ENCODE data around the gene ZNF366. TPM values are rescaled to one million over a fixed set of nuclear protein-coding genes. Genes with fewer than 3 reads are reported as not detected.

Gene ZNF366
- total RNA-seq, 1 experiment from 2014 or later: not detected

DNA sequence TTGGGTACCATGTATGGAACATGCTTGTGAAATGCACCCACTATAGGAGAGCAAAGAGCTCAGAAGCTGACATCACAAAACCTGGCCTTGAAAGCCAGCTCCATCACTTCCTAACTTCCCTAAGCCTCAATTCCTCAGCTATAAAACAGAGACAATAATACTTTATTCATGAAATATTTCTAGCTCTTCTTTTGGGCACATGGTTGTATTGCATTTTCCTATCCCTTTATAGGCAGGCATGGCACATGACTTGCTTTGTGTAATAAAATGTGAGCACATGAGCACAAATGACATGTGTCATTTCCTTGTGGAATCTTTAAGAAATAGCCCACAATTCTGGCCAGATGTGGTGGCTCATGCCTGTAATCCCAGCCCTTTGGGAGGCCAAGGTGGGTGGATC, 18.5 kb downstream of the ZNF366 start (continued):
- TF ChIP-seq YY1 (IDR thresholded peaks at IDR 0.05; ENCODE audit: extremely low read depth, insufficient replicate concordance, low read depth, low read length): no peak
- TF ChIP-seq, protein P1, sequence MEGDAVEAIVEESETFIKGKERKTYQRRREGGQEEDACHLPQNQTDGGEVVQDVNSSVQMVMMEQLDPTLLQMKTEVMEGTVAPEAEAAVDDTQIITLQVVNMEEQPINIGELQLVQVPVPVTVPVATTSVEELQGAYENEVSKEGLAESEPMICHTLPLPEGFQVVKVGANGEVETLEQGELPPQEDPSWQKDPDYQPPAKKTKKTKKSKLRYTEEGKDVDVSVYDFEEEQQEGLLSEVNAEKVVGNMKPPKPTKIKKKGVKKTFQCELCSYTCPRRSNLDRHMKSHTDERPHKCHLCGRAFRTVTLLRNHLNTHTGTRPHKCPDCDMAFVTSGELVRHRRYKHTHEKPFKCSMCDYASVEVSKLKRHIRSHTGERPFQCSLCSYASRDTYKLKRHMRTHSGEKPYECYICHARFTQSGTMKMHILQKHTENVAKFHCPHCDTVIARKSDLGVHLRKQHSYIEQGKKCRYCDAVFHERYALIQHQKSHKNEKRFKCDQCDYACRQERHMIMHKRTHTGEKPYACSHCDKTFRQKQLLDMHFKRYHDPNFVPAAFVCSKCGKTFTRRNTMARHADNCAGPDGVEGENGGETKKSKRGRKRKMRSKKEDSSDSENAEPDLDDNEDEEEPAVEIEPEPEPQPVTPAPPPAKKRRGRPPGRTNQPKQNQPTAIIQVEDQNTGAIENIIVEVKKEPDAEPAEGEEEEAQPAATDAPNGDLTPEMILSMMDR (IDR thresholded peaks at IDR 0.05 in 2 of 3, conservative IDR thresholded peaks at IDR 0.05 in 1 of 3; ENCODE audit: borderline replicate concordance in 1 of 3, insufficient read depth in 1 of 3, low read depth in 2 of 3, low read length in 2 of 3): no peak
- TF ChIP-seq, protein P2, sequence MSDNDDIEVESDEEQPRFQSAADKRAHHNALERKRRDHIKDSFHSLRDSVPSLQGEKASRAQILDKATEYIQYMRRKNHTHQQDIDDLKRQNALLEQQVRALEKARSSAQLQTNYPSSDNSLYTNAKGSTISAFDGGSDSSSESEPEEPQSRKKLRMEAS (IDR thresholded peaks at IDR 0.05): no peak
- no peak for TF ChIP-seq SRF (IDR thresholded peaks at IDR 0.05; ENCODE audit: low read depth)
- TF ChIP-seq POLR2AphosphoS5 (IDR thresholded peaks at IDR 0.05; ENCODE audit: low read depth, low read length): no peak
- no peak for TF ChIP-seq EZH2 (IDR thresholded peaks at IDR 0.05)

DNA sequence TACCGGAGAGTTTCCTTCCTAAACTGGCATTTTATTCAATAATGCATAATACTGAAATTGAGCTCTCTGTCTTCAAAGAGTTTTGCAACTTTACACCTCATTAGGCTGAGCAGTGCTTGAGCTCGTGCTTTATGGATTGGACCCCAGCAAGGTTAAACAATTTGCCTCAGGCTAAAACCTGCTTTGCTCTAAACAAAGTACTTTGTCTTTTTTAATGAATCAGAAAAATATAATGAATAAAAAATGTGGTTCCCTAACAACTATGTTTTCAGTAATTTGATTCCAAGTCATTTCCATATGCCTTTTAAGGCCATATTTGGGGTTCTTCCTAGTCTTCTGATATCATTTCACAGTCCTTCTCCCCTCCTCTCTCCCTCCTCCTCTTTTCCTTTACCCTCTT, 20.0 kb downstream of the ZNF366 start:
- Histone ChIP-seq H3K27ac (ENCODE audit: low read depth, low read length) (no peak overlapping the region), H3K9me2 (ENCODE audit: insufficient read depth) (no peaks in the 10 kb centered on the region), H2AFZ (ENCODE audit: low read depth, low read length, poor library complexity, severe bottlenecking) (no peak overlapping the region), H3K27me3 (ENCODE audit: insufficient read depth, low read length) (no peaks in the 10 kb centered on the region), H3K4me2 (ENCODE audit: low read length) (no peak overlapping the region), H3K9ac (ENCODE audit: low read length) (no peak overlapping the region), H3K9me3 (ENCODE audit: control insufficient read depth in 1 of 2, insufficient read depth in 1 of 2, low read depth in 1 of 2, low read length in 2 of 2) (no peaks in the 10 kb centered on the region), H3K79me2 (ENCODE audit: insufficient read depth, low read length) (no peaks in the 10 kb centered on the region), H3K4me1 (ENCODE audit: control insufficient read depth in 1 of 2, insufficient read depth in 2 of 2, low read length in 2 of 2) (no peaks in the 10 kb centered on the region), H3K4me3 (replicated peaks in 1 of 2; ENCODE audit: low read depth in 1 of 2, low read length in 2 of 2) (no peak overlapping the region), H3K36me3 (ENCODE audit: control insufficient read depth in 1 of 2, insufficient read depth in 2 of 2, low read length in 2 of 2) (no peaks in the 10 kb centered on the region), H4K20me1 (ENCODE audit: insufficient read depth) (no peaks in the 10 kb centered on the region)
- ATAC-seq: no peak
- BruUV-seq (replicated peaks): no TSS peak
- ChIA-PET POLR2A (no interaction called here), CTCF (no interaction called here), RAD21 (ENCODE audit: low non-redundant PET in 1 of 2, low total read pairs in 2 of 2, uncharacterized antibody in 2 of 2, unreplicated experiment in 2 of 2) (no interaction called here)
- no peak for DNase-seq (ENCODE audit: low read depth, low spot score)
- intact Hi-C loops (cut with micrococcal nuclease): no loop called here
- no peak for TF ChIP-seq EGR1 (IDR thresholded peaks at IDR 0.05; ENCODE audit: low read depth)
- TF ChIP-seq ZFX (IDR thresholded peaks at IDR 0.05): no peak
- TF ChIP-seq YY1 (IDR thresholded peaks at IDR 0.05; ENCODE audit: extremely low read depth, insufficient replicate concordance, low read depth, low read length): no peak
- TF ChIP-seq SRF (IDR thresholded peaks at IDR 0.05; ENCODE audit: low read depth): no peak
- TF ChIP-seq, protein P2 (IDR thresholded peaks at IDR 0.05): no peak
- TF ChIP-seq, protein P3, sequence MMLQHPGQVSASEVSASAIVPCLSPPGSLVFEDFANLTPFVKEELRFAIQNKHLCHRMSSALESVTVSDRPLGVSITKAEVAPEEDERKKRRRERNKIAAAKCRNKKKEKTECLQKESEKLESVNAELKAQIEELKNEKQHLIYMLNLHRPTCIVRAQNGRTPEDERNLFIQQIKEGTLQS (IDR thresholded peaks at IDR 0.05): no peak
- TF ChIP-seq SP1 (IDR thresholded peaks at IDR 0.05; ENCODE audit: low read depth): no peak
- TF ChIP-seq CBX3 (IDR thresholded peaks at IDR 0.05; ENCODE audit: low read depth): no peak
- TF ChIP-seq, protein P1 (IDR thresholded peaks at IDR 0.05 in 2 of 3, conservative IDR thresholded peaks at IDR 0.05 in 1 of 3; ENCODE audit: borderline replicate concordance in 1 of 3, insufficient read depth in 1 of 3, low read depth in 2 of 3, low read length in 2 of 3): no peak
- TF ChIP-seq ZNF274 (IDR thresholded peaks at IDR 0.05; ENCODE audit: low read depth, low read length): no peak
- no peak for TF ChIP-seq SIN3A (IDR thresholded peaks at IDR 0.05; ENCODE audit: low read depth)
- TF ChIP-seq, protein P4, sequence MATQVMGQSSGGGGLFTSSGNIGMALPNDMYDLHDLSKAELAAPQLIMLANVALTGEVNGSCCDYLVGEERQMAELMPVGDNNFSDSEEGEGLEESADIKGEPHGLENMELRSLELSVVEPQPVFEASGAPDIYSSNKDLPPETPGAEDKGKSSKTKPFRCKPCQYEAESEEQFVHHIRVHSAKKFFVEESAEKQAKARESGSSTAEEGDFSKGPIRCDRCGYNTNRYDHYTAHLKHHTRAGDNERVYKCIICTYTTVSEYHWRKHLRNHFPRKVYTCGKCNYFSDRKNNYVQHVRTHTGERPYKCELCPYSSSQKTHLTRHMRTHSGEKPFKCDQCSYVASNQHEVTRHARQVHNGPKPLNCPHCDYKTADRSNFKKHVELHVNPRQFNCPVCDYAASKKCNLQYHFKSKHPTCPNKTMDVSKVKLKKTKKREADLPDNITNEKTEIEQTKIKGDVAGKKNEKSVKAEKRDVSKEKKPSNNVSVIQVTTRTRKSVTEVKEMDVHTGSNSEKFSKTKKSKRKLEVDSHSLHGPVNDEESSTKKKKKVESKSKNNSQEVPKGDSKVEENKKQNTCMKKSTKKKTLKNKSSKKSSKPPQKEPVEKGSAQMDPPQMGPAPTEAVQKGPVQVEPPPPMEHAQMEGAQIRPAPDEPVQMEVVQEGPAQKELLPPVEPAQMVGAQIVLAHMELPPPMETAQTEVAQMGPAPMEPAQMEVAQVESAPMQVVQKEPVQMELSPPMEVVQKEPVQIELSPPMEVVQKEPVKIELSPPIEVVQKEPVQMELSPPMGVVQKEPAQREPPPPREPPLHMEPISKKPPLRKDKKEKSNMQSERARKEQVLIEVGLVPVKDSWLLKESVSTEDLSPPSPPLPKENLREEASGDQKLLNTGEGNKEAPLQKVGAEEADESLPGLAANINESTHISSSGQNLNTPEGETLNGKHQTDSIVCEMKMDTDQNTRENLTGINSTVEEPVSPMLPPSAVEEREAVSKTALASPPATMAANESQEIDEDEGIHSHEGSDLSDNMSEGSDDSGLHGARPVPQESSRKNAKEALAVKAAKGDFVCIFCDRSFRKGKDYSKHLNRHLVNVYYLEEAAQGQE (IDR thresholded peaks at IDR 0.05; ENCODE audit: low read depth): no peak
- TF ChIP-seq POLR2AphosphoS5 (IDR thresholded peaks at IDR 0.05; ENCODE audit: low read depth, low read length): no peak
- no peak for TF ChIP-seq JUND (IDR thresholded peaks at IDR 0.05)
- TF ChIP-seq ELF1 (IDR thresholded peaks at IDR 0.05; ENCODE audit: borderline replicate concordance, low read depth): no peak
- TF ChIP-seq EZH2phosphoT487 (IDR thresholded peaks at IDR 0.05; ENCODE audit: borderline replicate concordance): no peak
